Stimulated activated CD4-positive, alpha-beta T cell treated with anti-CD3 and anti-CD28 coated beads, Interleukin-1b, Interleukin-23, amount 100 ng/mL, for 48 hours (primary cell): ENCODE results near the gene RTP5.
"Not testable (repeated sequence)": the region's sequence is repeated elsewhere in the genome, so short reads cannot be mapped to it uniquely, and the experiment has no call there.

ENCODE experiments used
- DNase-seq: peaks from one replicate; pipeline ENCODE4 v3.0.0-alpha.2; 2020

The RTP5 gene

DNA sequence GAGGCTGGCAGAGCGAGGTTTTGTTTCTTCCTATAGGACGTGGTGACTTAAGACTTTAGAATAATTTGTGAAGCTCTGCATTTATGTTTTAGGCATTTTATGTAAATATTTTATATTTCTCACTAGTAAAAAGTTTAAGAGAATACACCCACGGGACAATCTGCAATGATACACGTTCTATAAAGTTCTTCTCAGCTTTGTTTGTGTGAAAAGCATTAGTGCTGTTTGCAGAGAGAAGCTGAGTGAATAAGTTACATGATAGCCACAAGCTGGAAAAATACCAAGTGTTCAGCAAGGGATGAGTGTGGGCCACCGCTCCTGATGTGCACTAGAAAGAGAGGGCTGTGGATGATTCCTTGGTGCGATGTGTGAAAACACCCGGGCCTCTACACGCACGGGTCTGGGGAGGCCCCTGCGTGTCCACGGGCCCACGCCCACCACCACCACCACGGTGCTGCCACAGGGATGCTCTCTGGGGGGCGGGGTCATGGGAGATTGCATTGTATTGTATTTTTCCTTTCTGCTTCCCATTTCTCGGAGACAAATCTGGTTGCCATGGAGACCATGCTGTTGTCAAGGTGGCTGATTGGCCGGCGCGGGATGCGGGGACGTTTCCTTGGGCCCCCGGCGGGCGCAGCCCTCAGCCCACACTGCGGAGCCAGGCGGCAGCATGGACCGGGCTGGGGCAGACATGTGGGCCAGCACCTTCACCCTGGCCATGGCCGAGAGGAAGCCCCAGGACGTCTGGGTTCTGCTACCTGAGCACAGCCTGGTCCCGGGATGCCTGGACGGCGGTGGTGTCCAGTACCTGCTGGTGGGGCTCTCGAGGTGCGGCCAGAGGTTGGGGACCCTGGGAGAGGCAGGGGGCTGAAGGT lies at the start of gene RTP5:
Gene RTP5 (plus strand): TSS at position 643 of the 875 bp plus-strand sequence. CDS start 28 bp downstream, at position 671.
- DNase-seq, result no peak

DNA sequence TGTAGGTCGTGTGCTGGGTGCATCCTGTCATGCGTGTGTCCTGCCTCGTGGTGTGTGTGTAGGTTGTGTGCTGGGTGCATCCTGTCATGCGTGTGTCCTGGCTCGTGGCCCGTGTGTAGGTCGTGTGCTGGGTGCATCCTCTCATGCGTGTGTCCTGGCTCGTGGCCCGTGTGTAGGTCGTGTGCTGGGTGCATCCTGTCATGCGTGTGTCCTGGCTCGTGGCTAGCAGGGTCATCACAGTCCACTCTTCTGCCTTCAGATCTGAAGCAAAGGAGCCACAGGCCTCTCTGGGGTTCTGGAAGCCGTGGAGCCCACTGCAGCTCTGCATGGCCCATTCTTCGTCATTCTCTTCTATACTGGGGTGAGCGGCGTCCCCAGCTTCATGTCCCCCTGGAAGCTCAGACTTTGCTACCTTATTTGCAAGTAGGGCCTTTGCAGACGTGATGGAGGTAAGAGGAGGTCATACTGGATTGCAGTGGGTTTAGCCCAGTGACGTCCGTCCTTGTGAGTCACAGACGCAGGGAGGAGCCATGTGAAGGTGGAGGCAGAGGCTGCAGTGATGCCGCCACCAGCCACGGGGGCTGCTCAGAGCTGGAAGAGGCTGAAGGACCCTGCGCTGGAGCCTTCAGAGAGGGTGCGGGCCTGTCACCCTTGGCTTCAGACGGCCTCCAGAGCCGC lies 49.4 kb upstream of the RTP5 start:
- not testable (repeated sequence) for DNase-seq

DNA sequence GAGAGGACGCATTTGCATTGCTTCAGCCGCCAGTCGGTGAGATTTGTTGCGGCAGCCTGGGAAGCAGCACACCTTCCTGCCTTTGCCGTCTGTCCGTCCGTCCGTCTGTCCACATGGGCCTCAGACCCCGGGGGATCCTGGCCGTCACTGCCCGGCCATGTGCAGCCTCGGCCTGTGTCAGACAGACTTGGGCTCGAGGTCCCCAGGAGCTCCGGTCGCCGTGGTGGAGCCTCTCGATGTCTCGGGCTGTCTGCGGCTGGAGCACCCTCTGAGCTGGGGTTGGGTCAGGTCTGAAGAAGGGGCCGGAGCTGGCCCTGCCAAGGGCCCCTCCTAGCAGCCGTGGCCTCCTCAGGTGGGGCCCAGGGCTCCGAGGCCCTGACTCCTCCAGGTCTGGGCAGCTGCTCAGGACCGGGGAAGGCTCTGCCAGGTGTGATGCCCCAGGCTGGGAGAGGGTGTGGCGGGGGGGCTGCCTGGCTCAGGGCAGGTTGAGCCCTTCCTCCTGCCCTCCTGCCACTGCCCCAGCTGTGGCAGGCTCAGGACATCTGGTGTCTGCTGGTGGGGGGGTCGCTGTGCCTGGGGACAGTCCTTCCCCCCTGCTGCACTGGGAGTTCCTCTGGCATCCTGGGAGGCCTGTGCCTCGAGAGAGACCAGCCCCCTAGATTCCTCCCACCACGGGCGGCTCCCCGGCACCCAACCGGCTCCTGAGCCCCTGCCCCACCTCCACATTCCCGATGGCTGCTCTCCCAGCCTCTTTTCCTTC lies 48.7 kb upstream of the RTP5 start:
- no peak for DNase-seq

DNA sequence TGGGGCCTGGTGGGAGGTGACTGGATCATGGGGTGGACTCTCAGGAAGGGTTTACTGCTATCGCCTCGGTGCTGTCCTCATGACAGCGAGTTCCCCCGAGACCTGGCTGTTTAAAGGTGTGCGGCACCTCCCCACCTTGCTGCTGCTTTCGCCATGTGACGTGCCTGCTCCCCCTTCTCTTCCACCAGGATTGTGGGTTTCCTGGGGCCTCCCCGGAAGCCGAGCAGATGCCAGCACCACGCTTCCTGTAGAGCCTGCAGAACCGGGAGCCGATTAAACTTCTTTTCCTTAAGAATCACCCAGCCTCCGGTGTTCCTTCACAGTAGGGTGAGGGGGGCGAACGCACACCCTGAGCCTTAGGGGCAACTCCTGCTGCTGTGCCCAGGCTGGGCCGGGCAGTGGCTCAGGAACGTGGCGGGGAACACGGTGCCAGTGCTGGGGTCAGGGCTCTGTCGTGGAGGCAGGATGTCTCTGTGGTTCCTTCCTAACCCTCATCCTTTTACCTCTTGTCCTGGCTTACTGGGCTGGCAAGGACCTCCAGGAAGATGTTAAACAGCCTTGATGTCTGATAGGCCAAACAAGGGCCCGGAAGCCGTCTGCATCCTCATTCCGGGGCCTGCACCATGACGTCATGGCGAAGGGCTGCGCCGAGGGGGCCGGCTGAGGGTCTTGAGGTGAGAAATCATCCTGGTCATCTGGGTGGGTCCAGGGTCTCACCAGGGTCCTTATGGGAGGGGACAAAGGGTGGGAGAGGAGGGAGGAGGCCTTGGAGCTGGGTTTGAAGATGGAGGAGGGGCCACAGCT lies 47.9 kb upstream of the RTP5 start:
- DNase-seq, result no peak

DNA sequence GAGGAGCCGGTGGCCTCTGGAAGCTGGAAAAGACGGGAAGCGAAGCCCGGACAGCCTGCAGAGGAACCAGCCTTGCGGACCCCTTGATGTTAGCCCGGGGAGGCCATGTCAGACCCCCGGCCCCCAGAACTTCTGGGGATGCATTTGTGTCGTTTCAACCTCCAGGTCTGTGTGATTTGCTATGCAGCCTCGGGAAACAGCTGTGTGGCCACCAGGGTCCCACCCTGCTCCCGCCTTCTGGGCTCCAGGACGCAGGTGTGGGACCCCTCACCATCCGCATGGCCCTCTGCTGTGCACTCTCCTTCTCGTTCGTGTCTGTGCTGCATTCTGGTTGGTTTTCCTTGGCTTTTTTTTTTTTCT lies 47.3 kb upstream of the RTP5 start:
- no peak for DNase-seq

DNA sequence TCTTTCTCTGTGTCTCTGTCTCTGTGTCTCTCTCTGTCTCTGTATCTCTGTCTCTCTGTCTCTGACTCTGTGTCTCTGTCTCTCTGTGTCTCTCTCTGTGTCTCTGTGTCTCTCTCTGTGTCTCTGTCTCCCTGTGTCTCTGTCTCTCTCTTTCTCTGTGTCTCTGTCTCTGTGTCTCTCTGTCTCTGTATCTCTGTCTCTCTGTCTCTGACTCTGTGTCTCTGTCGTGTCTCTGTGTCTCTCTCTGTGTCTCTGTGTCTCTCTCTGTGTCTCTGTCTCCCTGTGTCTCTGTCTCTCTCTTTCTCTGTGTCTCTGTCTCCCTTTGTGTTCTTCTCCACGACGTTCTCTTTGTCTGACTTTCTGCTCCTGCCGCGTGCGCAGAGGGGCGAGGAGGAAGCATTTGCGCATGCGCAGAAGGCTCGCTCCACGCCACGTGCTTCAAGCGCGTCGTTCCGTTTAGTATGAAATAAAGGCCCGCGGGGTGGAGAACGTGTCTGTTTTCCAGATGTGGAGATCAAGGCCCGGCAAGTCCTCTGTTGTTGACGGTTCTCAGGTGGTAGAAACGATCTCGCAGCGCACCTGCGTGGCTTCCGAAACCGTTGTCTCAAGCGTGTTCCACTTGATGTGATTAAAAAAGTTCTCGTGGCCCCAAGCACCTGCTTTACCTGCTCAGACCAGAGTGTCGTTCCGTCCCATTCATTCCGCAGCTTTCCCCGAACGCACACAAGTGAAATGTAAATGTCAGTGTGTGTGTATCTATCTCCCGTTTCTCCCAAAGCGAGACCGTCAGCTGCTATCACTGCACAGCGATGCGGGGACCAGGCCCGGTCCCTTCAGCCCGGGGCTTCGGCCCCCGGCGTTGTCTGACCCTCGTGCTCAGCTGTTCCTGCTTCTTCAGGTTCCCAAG lies 45.7 kb upstream of the RTP5 start:
- DNase-seq, result not testable (repeated sequence)

DNA sequence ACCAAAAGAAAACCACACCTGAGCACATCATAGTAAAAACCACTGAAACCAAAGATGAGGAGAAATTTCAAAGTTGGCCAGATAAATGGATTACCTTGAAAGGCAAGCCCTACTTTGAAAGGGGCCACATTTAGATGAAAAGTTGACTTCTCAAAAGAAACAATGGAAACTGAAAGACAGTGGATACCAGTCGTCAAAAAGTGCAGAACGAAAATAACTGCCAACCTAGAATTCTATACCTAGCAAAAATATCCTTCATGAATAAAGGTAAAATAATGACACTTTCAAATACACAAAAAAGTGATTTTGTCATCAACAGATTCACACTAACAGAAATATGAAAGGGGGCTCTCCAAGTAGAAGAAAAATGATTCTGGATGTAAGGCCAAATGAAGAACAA lies 42.1 kb upstream of the RTP5 start:
- DNase-seq, result no peak

DNA sequence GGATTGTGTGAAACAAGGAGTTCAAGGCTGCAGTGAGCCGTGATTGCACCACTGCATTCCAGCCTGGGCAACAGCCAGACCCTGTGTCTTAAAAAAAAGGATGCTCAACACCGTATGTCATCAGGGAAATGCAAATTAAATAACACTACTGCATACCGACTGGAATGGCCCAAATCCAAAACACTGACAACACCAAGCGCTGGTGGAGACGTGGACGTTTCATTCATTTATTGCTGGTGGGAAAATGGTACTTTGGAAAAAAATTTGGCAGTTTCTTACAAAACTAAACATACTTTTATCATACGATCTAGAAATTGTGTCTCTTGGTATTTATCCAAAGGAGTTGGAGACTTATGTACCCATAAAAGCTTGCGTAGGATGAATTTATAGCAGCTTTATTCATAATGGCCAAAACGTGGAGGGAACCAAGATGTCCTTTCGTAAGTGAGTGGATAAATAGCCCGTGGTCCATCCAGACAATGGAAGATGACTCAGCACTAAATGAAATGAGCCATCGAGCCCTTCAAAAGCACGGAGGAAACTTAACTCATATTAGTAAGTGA lies 36.3 kb upstream of the RTP5 start:
- DNase-seq, result no peak

DNA sequence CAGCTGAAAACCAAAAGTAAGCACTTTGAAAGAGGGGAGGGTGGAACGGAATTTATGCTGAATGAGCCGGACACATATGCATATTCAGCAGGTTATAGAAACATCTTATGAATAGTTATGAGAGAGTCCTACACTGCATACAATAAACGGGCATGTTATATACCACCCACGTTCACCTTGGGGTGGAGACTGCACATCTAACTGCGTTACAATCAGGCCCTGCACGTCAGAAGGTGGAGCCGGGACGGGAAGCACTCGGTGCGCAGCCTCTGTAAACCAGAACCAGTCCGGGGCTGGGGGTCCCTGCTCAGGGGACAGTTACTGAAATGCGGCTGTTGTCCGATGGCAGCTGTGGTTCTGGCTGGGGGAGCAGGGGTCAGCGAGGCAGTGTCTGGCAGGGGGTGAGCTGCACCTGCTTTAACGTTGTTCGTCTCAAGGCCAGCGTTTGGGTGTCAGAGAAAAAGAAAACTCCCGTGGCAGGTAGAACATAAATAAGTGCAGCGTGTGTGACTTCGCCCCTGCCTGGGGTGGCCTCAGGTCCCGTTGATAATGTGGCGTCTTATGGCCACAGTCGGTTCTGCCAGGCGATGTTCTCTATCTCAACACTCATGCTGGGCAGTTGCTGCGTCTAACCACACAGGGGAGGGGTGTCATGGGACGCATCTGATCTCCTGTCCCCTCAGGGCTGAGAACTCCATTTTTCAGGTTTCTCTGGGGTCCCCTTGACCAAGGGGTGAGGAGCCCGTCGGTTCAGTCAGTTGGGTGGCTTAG lies 35.6 kb upstream of the RTP5 start:
- DNase-seq, result not testable (repeated sequence)

DNA sequence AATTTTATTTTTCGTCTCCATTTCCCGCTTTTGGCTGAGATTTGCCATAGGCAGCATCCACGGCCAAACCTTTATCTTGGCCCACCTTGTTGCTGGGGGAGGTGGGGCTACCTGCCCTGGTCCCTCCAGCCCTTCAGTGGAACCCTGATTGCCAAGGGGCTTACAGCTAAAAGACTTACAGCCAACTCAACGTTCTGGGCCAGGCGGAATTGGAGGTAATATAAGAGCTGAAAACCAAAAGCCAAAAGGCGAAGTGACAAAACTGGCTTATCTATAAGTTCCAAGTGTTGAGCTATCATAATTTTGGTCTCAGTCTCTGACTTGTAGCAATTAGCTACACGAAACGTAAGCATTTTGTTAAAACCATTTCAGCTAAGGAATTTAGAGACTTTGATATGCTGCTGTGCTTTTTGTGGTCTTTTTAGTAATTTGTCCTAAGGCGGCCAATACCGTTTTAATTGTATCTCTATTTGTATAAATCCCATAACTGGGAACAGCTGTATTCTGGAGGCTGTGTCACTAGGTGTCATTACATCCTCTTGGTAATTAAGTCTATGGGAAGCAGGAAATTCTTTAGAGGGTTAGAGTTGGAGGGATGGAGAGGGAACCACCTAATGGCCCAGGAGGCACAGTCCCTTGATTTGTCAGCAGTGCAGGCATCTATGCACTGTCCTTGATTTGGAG lies 34.9 kb upstream of the RTP5 start:
- no peak for DNase-seq

DNA sequence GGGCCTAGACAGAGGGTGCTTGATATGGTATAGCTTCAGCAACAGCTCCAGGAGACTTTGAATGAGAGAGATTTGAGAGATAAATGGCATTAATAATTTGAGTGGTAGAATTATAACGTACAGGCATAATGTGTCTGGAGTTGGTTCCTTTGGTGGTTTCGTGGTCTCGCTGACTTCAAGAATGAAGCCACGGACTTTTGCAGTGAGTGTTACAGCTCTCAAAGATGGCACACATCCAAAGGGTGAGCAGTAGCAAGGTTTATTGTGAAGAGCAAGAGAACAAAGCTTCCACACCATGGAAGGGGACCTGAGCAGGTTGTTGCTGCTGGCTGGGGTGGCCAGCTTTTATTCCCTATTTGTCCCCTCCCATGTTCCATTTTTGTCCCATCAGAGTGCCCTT lies 33.9 kb upstream of the RTP5 start:
- DNase-seq, result no peak

DNA sequence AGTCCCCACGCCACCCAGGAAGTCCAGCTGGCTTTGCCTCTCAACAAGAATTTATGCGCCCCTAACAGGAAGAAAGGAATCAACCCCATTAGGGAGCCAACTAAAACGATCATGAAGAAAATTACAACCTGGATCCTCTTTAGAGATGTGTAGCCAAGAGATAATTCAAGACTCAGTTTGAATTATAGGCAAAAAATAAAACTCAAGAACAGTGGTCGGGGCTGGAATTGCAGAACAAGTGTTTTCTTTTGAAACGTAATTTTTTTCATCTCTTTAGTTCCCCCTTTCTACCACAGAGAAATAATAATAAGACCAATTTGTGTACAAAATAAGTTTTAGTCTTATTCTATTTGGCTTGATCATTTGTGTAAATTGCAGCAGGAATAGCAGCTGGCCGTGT lies 33.2 kb upstream of the RTP5 start:
- no peak for DNase-seq

DNA sequence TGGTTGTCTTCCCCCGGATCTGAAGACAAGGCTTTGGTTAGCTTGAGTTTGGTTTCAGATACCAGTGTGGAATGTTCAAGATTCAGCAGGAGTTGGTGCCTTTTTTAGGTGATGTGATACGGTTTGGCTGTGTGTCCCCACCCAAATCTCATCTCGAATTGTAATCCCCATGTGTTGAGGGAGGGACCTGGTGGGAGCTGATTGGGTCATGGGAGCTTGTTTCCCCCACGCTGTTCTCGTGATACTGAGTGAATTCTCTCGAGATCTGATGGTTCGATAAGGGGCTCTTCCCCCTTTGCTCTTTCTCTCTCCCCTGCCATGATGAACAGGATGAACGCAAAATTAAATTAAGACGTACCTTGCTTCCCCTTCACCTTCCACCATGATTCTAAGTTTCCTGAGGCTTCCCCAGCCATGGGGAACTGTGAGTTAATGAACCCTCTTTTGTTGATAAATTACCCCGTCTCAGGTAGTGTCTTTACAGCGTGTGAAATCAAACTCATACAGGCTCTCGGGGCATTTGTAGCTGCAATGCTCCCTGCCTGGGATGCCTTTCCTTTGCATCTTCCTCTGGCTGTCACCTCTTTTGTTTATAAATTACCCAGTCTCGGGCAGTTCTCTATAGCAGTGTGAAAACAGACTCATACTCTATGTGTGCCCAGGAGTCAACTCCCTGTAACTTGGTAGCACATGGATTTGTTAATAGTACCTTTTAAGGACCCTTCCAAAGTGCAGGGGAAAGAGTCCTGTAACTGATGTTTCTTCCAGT lies 32.1 kb upstream of the RTP5 start:
- no peak for DNase-seq

DNA sequence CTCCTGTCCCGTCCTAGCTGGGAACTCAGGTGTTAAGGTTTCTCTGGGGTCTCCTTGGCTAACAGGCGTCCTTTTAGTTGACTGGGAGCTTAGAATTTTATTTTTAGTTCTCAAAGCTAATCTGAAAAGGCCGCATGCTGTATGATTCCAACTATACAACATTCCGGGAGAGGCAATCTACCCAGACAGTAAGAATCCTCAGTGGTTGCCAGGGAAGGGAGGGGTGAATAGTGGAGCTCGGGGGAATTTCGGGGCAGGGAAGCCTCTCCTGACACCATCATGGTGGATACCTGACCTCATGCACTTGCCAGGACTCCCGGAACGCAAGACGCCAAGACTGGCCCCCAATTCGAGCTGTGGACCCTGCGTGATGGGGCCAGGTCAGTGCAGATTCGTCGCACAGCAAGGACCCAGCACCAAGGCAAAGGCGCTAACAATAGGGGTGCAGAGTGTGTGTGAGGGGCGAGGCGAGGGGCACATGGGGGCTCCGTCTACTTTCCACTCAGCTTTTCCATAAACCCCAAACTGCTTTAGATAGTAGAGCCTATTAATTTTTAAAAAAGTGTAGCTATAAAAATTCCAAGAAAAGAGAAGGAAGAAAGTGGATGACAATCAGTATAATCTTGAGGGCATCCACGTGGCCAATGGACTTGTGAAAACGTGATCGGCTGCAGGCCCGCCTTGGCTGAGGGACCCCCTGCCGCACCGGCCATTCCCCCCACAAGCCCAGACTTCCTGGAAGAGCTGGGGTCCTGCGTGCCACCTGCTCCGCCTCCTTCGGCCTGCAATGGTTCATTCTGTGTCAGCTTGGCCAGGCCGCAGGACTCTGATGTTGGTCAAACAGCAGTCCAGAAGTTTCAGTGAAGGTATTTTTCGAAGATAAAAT lies 28.1 kb upstream of the RTP5 start:
- no peak for DNase-seq

DNA sequence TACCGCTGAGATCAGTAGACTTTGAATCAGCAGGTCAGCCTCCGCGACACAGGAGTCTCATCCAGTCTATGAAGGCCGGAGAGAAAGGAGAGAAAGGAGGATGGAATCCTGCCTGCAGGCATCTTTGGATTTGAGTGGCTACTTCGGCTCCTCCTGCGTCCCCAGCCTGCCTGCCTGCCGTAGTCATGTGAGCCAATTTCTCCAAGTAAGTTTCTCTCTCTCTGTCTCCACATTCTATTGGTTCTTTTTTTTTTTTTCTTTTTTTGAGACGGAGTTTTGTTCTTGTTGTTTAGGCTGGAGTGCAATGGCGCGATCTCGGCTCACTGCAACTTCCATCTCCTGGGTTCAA lies 27.5 kb upstream of the RTP5 start:
- no peak for DNase-seq

DNA sequence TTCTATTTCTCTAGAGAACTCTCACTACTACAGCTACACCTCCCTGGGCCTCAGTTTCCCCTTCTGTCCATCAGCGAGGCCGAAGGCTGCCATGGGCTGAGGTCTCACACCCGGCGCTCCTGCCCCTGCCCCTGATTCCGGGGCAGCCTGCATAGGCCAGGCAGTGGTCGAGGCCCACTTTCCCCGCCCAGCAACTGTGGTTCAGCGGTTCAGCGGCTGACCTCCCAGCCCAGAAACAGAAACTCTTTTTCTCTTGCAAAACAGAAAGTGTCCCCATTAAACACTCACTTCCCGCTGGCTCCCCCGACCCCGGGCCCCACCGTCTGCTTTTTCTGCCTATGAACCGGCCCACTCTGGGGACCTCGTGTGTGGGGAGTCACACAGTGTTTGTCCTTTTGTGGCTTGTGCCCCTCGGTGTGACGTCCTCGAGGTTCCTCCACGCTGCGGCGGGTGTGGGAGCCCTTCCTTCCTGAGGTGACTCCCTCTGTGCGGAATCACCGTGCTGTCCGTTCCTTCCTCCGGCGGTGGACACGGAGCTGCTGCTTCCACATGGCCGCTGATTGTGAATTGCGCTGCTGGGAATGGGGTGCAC lies 26.8 kb upstream of the RTP5 start:
- DNase-seq, result peak; percentile 48

DNA sequence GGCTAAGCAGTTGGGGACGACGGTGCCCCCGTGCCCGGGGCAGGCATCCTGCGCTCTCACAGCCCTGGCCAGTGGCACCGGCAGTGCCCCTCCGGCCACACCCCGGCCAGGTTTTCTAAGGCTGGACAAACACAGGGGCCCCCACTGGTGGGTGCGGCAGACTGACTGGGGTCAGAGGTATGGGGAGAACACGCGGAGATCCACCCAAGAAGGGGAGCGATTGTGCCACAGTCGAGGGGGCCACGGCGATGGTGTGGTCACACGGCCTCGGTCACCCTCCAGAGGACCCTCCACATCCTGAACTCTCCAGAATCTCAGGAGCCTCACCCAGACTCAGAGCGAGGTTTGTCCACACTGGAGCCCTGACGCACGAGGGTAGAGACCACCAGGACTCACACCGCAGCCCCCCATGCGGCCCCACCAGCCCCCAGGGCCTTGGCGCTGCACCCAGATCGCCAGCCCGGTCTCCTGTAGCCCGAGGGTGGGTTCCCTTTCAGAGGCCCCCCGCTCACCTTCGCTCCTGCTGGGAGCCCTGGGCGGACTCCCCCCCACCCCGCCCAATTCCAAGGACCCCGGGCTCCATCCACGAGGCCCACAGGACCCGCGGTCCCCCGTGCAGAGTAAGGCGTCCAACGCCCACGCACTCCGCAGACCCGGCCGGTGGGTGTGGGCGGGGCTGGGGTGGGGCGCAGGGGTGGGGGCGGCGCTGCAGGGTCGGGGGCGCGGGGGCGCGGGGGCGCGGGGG lies 26.0 kb upstream of the RTP5 start:
- no peak for DNase-seq
